SU-DHL-6 (cell line): ENCODE data around the gene FAM83C.
A peak's percentile ranks its signal among the peaks of the same experiment; 100 is the strongest.

Source experiments
- H2AFZ ChIP-seq: fragments of 200-600 bp; sonication (generic); 2 replicates; pipeline ENCODE4 v1.6.1; 2014; ENCODE audit warnings: low read depth, mild to moderate bottlenecking, moderate library complexity, mixed read lengths, antibody characterized with exemption, low read length; ENCODE audit not compliant: severe bottlenecking
- H3F3A ChIP-seq: fragments of 200-600 bp; shearing (Covaris generic); 2 replicates; pipeline ENCODE4 v1.6.0; 2016; ENCODE audit warnings: antibody characterized with exemption, mild to moderate bottlenecking; ENCODE audit not compliant: insufficient read depth
- H3K27ac ChIP-seq: fragments of 200-600 bp; sonication (generic); 2 replicates; pipeline ENCODE4 v1.5.1; 2016; ENCODE audit warnings: low read depth, mild to moderate bottlenecking, low read length, moderate library complexity, mixed read lengths
- H3K27me3 ChIP-seq: fragments of 200-600 bp; sonication (generic), shearing (Covaris generic); 2 replicates; pipeline ENCODE4 v1.6.0; 2014; ENCODE audit warnings: mild to moderate bottlenecking, low read length
- H3K36me3 ChIP-seq: fragments of 200-600 bp; sonication (generic); 2 replicates; pipeline ENCODE4 v1.6.1; 2014; ENCODE audit warnings: mild to moderate bottlenecking, low read length, mixed read lengths
- H3K4me2 ChIP-seq: fragments of 300-600, 200-600 bp; shearing (Covaris generic), sonication (generic); 2 replicates; pipeline ENCODE4 v1.6.0; 2014; ENCODE audit warnings: low read length, low read depth, mild to moderate bottlenecking; ENCODE audit not compliant: poor library complexity, severe bottlenecking
- H3K4me3 ChIP-seq: fragments of 200-600 bp; sonication (generic); 2 replicates; pipeline ENCODE4 v1.5.1; 2014; ENCODE audit warnings: antibody characterized with exemption, low read length, mild to moderate bottlenecking, mixed read lengths; ENCODE audit not compliant: insufficient read depth, poor library complexity, severe bottlenecking
- H3K79me2 ChIP-seq: fragments of 200-600 bp; sonication (generic); 2 replicates; pipeline ENCODE4 v1.6.1; 2014; ENCODE audit warnings: mild to moderate bottlenecking, low read length, moderate library complexity; ENCODE audit not compliant: insufficient read depth
- H3K9ac ChIP-seq: fragments of 200-600 bp; sonication (generic); 2 replicates; pipeline ENCODE4 v1.7.0; 2014; ENCODE audit warnings: mild to moderate bottlenecking, low read length
- H3K9me2 ChIP-seq: fragments of 200-600 bp; sonication (generic); replicated peaks from 2 replicates; pipeline ENCODE4 v1.6.1; 2014; ENCODE audit warnings: low read length; ENCODE audit not compliant: insufficient read depth
- H3K9me3 ChIP-seq: fragments of 200-600 bp; sonication (generic); 2 replicates; pipeline ENCODE4 v1.6.1; 2014; ENCODE audit warnings: low read length, mixed read lengths; ENCODE audit not compliant: insufficient read depth
- H4K20me1 ChIP-seq: fragments of 200-600 bp; sonication (generic); 2 replicates; pipeline ENCODE4 v1.6.1; 2014; ENCODE audit warnings: low read depth, mild to moderate bottlenecking, antibody characterized with exemption, low read length, moderate library complexity, mixed read lengths
- EZH2phosphoT487 ChIP-seq: fragments of 200-600 bp; sonication (generic), shearing (Covaris generic); conservative IDR thresholded peaks from 2 replicates; pipeline ENCODE4 v1.6.1; 2018; ENCODE audit warnings: mild to moderate bottlenecking, antibody characterized with exemption, low read length, moderate library complexity, mixed read lengths
- TF ChIP-seq, protein P1 (sequence below): fragments of 200-600 bp; sonication (generic); IDR thresholded peaks from one replicate; pipeline ENCODE4 v1.5.1; 2017; ENCODE audit warnings: antibody characterized with exemption, mild to moderate bottlenecking, low read length, moderate library complexity; ENCODE audit not compliant: insufficient read depth, poor library complexity, severe bottlenecking

The FAM83C gene

DNA sequence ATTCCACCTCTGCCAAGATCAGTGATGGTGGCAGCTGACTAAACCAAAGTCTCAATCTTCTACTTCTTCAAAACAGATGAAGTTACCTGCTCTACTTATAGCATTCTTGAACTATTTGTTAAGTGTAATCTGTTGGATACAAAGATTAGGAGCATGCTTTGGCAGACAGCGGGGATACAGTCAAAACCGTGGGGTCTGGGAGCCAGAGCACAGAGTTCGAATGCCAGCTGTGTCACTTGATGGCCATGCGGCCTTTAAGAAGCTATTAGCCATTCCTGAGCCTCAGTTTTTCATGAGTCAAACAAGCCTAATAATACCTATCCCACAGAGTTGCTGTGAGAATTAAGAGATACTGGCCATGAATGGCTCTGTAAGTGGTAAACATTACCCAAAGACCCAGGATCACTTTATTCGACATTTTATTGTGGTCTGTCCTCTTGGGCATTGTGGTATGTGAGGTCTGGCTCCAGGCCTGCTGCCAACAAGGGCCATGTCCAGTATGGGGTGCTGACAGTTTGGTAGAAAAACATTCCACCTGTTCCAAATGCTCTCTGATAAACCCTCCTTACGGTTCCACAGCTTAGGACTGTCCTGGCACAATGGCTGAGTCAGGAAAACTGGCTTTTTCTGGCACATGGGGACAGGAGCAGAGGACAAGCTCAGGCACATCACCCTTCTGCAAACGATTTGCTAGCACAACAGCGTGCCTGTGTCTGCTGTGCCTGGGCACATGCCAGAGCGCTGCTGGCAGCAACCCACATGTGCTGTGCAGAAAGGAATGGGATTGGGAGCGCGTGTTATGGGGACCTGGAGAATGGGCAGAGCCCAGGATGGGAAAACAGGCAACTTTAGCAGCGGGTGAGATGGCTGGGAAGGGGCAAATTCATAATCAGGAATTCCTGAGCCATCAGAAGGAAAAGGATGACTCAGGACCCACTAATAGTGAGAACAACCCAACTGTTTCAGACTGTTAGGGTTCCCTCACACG is 15.7 kb upstream of the FAM83C start:
- no peak overlapping the region for H3K4me3 ChIP-seq
- no peak overlapping the region for H2AFZ ChIP-seq
- H4K20me1 ChIP-seq = no peaks in the 10 kb centered on the region
- no peak overlapping the region for H3K4me2 ChIP-seq
- no peaks in the 10 kb centered on the region for H3K9me3 ChIP-seq
- H3K27ac ChIP-seq = no peak overlapping the region
- no peak overlapping the region for H3K9ac ChIP-seq
- no peaks in the 10 kb centered on the region for H3F3A ChIP-seq
- TF ChIP-seq, protein P1, sequence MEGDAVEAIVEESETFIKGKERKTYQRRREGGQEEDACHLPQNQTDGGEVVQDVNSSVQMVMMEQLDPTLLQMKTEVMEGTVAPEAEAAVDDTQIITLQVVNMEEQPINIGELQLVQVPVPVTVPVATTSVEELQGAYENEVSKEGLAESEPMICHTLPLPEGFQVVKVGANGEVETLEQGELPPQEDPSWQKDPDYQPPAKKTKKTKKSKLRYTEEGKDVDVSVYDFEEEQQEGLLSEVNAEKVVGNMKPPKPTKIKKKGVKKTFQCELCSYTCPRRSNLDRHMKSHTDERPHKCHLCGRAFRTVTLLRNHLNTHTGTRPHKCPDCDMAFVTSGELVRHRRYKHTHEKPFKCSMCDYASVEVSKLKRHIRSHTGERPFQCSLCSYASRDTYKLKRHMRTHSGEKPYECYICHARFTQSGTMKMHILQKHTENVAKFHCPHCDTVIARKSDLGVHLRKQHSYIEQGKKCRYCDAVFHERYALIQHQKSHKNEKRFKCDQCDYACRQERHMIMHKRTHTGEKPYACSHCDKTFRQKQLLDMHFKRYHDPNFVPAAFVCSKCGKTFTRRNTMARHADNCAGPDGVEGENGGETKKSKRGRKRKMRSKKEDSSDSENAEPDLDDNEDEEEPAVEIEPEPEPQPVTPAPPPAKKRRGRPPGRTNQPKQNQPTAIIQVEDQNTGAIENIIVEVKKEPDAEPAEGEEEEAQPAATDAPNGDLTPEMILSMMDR = no peak
- TF ChIP-seq EZH2phosphoT487 = no peak
- H3K27me3 ChIP-seq = no peaks in the 10 kb centered on the region
- no peaks in the 10 kb centered on the region for H3K9me2 ChIP-seq
- H3K79me2 ChIP-seq = no peaks in the 10 kb centered on the region
- no peaks in the 10 kb centered on the region for H3K36me3 ChIP-seq

- Histone ChIP-seq H3K27ac (no peak overlapping the region), H3K9ac (no peak overlapping the region), H3K9me3 (no peaks in the 10 kb centered on the region), H4K20me1 (no peaks in the 10 kb centered on the region), H3K9me2 (no peaks in the 10 kb centered on the region), H3F3A (no peaks in the 10 kb centered on the region), H2AFZ (no peak overlapping the region), H3K79me2 (no peaks in the 10 kb centered on the region), H3K27me3 (no peaks in the 10 kb centered on the region), H3K4me2 (no peak overlapping the region), H3K4me3 (no peak overlapping the region), H3K36me3 (no peaks in the 10 kb centered on the region)
- TF ChIP-seq, protein P1 = peak; percentile 69
- TF ChIP-seq EZH2phosphoT487 = no peak
These were observed 14.8 kb upstream of the FAM83C start for GRCh38 chr20:35306931-35307517.

- Histone ChIP-seq H3K4me3 (no peak overlapping the region), H3K4me2 (no peak overlapping the region), H3K36me3 (no peaks in the 10 kb centered on the region), H3K79me2 (no peaks in the 10 kb centered on the region), H3K27me3 (no peaks in the 10 kb centered on the region), H3K9me3 (no peaks in the 10 kb centered on the region), H3K9ac (no peak overlapping the region), H2AFZ (no peak overlapping the region), H3F3A (no peaks in the 10 kb centered on the region), H3K27ac (no peak overlapping the region), H4K20me1 (no peaks in the 10 kb centered on the region), H3K9me2 (no peaks in the 10 kb centered on the region)
- TF ChIP-seq, protein P1 = no peak
These were observed 13.7 kb upstream of the FAM83C start for GRCh38 chr20:35305682-35306556.
